ENCODE data around the gene ATG2A.

ATG2A gene

DNA sequence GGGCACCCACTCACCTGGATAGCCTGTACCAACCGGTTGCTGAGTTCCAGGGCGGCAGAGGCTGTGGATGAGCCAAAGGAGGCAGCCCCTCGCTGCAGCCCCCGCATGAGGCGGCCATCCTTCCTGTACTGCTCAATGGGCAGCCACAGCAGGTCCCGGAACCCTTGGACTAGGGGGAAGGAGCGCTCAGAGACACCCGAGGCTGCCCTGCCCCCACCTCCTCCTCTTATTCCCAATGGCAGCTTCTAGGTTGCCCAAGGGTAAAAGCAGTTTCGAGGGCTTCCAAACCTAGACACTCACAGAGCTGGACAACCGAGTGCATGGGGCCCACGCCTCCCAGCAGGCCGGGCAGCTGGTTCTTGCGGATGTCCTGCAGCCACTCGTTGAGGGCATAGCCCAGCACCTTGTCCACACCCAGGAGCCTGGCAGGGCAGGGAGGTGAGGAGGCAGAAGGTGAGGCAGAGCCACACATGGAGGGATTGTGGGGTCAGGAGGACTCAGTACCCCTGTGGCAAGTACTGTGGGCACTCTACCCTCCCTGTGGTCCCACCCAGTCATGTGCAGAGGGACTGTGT is 20.5 kb downstream of the ATG2A start:
- Histone ChIP-seq H3K4me3 (replicated peaks; ENCODE audit: low read depth, low read length) (no peak overlapping the region), H3K36me3 (ENCODE audit: control insufficient read depth, insufficient read depth, low read length) (peaks cover 10% of the 10 kb centered on the region), H3K27me3 (replicated peaks; ENCODE audit: control insufficient read depth, insufficient read depth, low read length) (no peaks in the 10 kb centered on the region)
- TF ChIP-seq, protein P1, sequence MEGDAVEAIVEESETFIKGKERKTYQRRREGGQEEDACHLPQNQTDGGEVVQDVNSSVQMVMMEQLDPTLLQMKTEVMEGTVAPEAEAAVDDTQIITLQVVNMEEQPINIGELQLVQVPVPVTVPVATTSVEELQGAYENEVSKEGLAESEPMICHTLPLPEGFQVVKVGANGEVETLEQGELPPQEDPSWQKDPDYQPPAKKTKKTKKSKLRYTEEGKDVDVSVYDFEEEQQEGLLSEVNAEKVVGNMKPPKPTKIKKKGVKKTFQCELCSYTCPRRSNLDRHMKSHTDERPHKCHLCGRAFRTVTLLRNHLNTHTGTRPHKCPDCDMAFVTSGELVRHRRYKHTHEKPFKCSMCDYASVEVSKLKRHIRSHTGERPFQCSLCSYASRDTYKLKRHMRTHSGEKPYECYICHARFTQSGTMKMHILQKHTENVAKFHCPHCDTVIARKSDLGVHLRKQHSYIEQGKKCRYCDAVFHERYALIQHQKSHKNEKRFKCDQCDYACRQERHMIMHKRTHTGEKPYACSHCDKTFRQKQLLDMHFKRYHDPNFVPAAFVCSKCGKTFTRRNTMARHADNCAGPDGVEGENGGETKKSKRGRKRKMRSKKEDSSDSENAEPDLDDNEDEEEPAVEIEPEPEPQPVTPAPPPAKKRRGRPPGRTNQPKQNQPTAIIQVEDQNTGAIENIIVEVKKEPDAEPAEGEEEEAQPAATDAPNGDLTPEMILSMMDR (IDR thresholded peaks at IDR 0.05; ENCODE audit: insufficient read depth, low read length, poor library complexity, severe bottlenecking), result no peak
- no peak for DNase-seq (ENCODE audit: extremely low read depth, insufficient read length)

DNA sequence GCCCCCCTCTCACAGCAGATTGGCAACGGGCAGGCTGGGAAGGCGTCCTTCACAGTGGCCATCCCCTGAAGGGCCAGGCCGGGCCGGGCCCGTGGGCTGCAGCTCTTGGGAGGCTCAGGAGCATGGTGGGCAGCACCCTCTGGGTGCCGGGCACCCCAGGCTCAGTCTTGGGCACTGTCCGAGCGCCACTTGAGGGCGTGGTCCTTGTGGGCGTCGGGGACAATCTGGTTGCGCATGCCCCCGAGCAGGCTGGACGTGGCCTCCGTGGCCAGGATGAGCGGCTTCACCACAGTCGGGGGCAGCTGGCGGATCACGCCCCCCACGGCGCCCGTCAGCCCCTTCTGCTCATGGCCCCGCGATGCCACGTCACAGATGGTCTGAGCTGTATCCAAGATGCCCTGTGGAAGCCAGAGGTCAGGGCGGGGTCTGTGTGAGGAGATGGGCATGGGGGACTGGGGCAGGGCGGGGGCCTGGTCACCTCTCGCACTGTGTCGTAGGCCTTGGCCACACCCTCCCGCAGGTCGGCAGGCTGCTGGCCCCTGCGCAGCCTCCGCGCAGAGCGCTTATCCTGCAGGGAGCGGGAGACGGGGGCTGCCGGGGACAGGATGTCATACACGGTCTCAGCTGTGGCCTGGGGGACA is 22.1 kb downstream of the ATG2A start:
- TF ChIP-seq, protein P1 (IDR thresholded peaks at IDR 0.05; ENCODE audit: insufficient read depth, low read length, poor library complexity, severe bottlenecking), result no peak
- no peaks in the 10 kb centered on the region for H3K27me3 ChIP-seq (replicated peaks; ENCODE audit: control insufficient read depth, insufficient read depth, low read length)

DNA sequence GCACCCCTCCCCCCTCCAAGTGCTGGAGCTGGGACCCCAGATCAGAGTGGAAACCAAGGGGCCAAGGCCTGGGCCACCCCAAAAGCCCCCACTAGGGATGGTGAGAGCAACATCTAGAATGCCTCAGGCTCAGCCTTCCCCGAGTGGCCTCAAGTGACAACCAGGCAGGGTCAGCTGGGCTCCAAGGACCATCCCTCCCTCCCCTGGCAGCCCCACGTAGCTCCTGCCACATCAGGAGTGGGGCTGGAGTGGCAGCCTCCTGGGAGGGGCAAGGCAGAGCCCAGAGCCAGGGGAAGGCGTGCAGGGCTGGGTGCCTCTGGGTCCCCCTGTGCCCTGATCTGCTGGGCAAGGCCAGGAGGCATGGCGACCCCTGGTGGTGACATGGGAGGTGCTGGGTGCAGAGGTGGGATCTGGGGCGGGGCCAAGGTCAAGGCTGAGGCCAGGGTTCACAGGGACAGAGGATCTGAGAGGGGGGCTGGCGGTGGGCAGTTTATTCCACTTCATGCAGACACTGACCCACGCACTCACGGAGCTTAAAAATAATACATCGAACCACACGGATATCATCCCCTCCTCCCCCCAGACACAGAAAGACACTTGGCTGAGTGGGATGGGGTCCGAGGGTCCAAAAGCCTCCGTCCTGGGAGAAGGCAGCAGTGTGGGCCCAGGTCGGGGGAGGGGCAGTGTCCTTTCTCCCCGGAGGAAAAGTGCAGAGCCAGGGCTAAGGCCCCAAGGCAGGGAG is 22.8 kb downstream of the ATG2A start:
- Histone ChIP-seq H3K27me3 (replicated peaks; ENCODE audit: control insufficient read depth, insufficient read depth, low read length) (no peaks in the 10 kb centered on the region), H3K36me3 (ENCODE audit: control insufficient read depth, insufficient read depth, low read length) (peaks cover 8% of the 10 kb centered on the region), H3K4me3 (replicated peaks; ENCODE audit: low read depth, low read length) (no peak overlapping the region)
- TF ChIP-seq, protein P1 (IDR thresholded peaks at IDR 0.05; ENCODE audit: insufficient read depth, low read length, poor library complexity, severe bottlenecking), result peak; percentile 96
- peak; percentile 78 for DNase-seq (ENCODE audit: extremely low read depth, insufficient read length)

More for the DNA sequence above, 22.1 kb downstream of the ATG2A start:
- Histone ChIP-seq H3K36me3 (ENCODE audit: control insufficient read depth, insufficient read depth, low read length) (peaks cover 9% of the 10 kb centered on the region), H3K4me3 (replicated peaks; ENCODE audit: low read depth, low read length) (no peak overlapping the region)
- DNase-seq (ENCODE audit: extremely low read depth, insufficient read length), result no peak

DNA sequence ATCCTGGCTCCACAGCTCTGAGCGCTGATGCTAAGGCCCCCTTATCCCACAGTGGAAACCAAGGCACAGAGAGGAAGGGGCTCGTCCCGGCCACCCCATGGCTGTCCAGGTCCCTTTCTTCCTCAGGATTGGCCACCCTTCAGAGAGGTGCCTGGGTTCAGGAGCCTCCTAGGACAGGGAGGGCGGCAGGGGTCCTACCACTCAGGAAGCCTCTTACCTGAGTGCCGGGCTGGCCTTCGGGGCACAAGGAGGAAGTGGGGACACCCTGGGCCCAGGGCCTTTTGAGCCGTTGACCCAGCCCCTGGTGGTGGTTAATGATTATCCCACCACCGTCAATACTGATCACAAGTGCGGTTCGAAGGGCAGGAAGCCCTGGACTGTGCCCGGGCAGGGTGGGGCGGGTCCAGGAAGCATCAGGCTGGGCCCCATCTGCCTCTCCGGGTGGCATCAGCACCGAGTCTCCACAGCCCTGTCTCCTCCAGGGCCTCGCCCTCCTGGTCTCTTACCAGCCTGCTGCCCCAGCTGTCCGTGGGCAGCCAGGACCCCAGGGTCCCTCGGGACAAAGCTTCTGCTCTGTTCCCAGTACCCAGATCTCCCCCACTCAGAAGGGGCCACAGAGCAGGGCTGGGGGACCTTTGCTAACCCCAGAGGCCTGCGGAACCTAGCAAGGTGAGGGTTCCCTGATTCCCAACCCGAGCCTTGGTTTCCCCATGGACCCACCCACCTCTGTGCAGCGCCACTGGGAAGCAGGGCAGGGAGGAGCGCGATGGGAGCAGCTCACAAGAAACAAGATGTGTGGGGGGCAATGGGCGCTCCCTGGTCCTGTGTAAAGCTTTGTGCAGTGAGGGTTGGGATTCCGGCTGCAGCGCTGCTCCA is 23.6 kb downstream of the ATG2A start:
- H3K36me3 ChIP-seq (ENCODE audit: control insufficient read depth, insufficient read depth, low read length), result peaks cover 7% of the 10 kb centered on the region
- TF ChIP-seq, protein P1 (IDR thresholded peaks at IDR 0.05; ENCODE audit: insufficient read depth, low read length, poor library complexity, severe bottlenecking), result no peak
- no peak for DNase-seq (ENCODE audit: extremely low read depth, insufficient read length)
- no peaks in the 10 kb centered on the region for H3K27me3 ChIP-seq (replicated peaks; ENCODE audit: control insufficient read depth, insufficient read depth, low read length)
- H3K4me3 ChIP-seq (replicated peaks; ENCODE audit: low read depth, low read length), result no peak overlapping the region

DNA sequence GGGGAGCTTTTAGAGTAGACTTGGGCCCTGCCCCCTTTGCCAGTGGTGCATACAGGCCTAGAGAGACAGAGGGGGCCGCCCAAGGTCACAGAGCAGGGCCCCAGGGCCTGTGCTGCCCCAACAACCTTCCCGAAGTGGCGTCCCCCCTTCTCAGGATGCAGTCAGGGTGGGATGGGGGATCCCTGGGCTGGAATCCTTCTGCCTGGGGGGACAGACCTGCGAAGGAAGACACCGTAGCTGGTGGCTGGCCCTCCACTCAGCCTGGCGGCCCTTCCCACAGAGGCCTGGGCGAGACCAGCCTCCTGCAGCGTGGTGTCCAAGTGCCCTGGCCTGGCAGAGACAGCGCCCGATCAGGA is 24.2 kb downstream of the ATG2A start:
- peaks cover 5% of the 10 kb centered on the region for H3K36me3 ChIP-seq (ENCODE audit: control insufficient read depth, insufficient read depth, low read length)
- no peak for DNase-seq (ENCODE audit: extremely low read depth, insufficient read length)
- TF ChIP-seq, protein P1 (IDR thresholded peaks at IDR 0.05; ENCODE audit: insufficient read depth, low read length, poor library complexity, severe bottlenecking), result no peak
- H3K27me3 ChIP-seq (replicated peaks; ENCODE audit: control insufficient read depth, insufficient read depth, low read length), result no peaks in the 10 kb centered on the region
- H3K4me3 ChIP-seq (replicated peaks; ENCODE audit: low read depth, low read length), result no peak overlapping the region
